Gastroesophageal sphincter (tissue), 4 donors: ENCODE results near the gene IL17RB. TPM values are rescaled to one million over a fixed set of nuclear protein-coding genes. Genes with fewer than 3 reads are reported as not detected.
A peak's percentile ranks its signal among the peaks of the same experiment; 100 is the strongest.

Experiments
- ATAC-seq: fragments of 150-250 bp; one replicate; pipeline ENCODE4 v1.9.1; 2016; ENCODE audit warnings: mild to moderate bottlenecking, moderate library complexity
- H3K27ac ChIP-seq, 4 donors: fragments of 200-600 bp; sonication (generic) in 3 of 4; 1 replicate in 3 of 4; 2 replicates in 1 of 4; pipeline ENCODE4 v1.5.1; 2016 to 2019
- H3K27me3 ChIP-seq: fragments of 200-600 bp; sonication (generic); one replicate; pipeline ENCODE4 v1.5.1; 2019
- H3K36me3 ChIP-seq, 2 donors: fragments of 200-600 bp; sonication (generic); one replicate each; pipeline ENCODE4 v1.5.1; 2019; ENCODE audit warnings: control low read depth in 1 of 2
- H3K4me1 ChIP-seq, 3 donors: fragments of 200-600 bp; sonication (generic); 1 replicate in 2 of 3; 2 replicates in 1 of 3; pipeline ENCODE4 v1.5.1; 2016 to 2019; ENCODE audit warnings: control low read depth in 2 of 3
- H3K4me3 ChIP-seq, 2 donors: fragments of 200-600 bp; sonication (generic); one replicate each; pipeline ENCODE4 v1.5.1; 2019; ENCODE audit warnings: mild to moderate bottlenecking in 1 of 2, moderate library complexity in 1 of 2
- H3K9me3 ChIP-seq, 3 donors: fragments of 200-600 bp; sonication (generic); one replicate each; pipeline ENCODE4 v1.5.1; 2017 to 2019; ENCODE audit warnings: control low read depth in 2 of 3
- CTCF ChIP-seq, 4 experiments: fragments of 200-600 bp in 2 of 4; fragments of 450-650 bp in 2 of 4; sonication (generic) in 1 of 4; IDR thresholded peaks; one replicate each; pipeline ENCODE4 v1.5.1; 2017 to 2019; ENCODE audit warnings: antibody characterized with exemption in 4 of 4, mild to moderate bottlenecking in 2 of 4, moderate library complexity in 2 of 4
- EP300 ChIP-seq: sonication (generic); formaldehyde crosslinking; IDR thresholded peaks from one replicate; pipeline ENCODE4 v1.6.1; 2017; ENCODE audit warnings: antibody characterized with exemption, mild to moderate bottlenecking
- POLR2A ChIP-seq, 2 donors: fragments of 450-650 bp; IDR thresholded peaks; one replicate each; pipeline ENCODE4 v1.6.1; 2017; ENCODE audit warnings: antibody characterized with exemption in 2 of 2, mild to moderate bottlenecking in 2 of 2, moderate library complexity in 1 of 2
- POLR2AphosphoS5 ChIP-seq: sonication (generic); formaldehyde crosslinking; IDR thresholded peaks from one replicate; pipeline ENCODE4 v1.6.1; 2017; ENCODE audit warnings: antibody characterized with exemption
- WGBS, 2 donors: methylation state at CpG; one replicate each; pipeline ENCODE4 v1.1.5; 2018; ENCODE audit warnings: low coverage in 1 of 2; 5-methylcytosine and 5-hydroxymethylcytosine counted together
- total RNA-seq, 4 donors: library from RNA; depleted of rRNA; stranded (reverse); fragments of >200 nt; gene quantifications; one replicate each; pipeline ENCODE4 v1.1.0, GENCODE V29; 2016

The IL17RB gene
- total RNA-seq, 4 donors from 2014 or later = 0.19 to 1.1 (median 0.45) TPM

GRCh38 chr3:53880396-53881345, 34.3 kb downstream of the IL17RB start:
- Histone ChIP-seq H3K9me3 (no peaks in the 10 kb centered on the region), H3K4me1 (peaks cover 8 to 27% (median 9%) of the 10 kb centered on the region in 3 donors), H3K36me3 (peaks cover 5 to 69% of the 10 kb centered on the region in 2 donors), H3K27me3 (no peaks in the 10 kb centered on the region), H3K4me3 (peak overlapping the region; percentile 95 to 96), H3K27ac (peak overlapping the region in 1 of 4 donors; percentile 88)
- no peak for TF ChIP-seq CTCF (IDR thresholded peaks at IDR 0.05)
- no peak for TF ChIP-seq EP300
- TF ChIP-seq POLR2A (IDR thresholded peaks at IDR 0.05) = no peak
- TF ChIP-seq POLR2AphosphoS5 = no peak
- ATAC-seq = no peak
- WGBS, 2 donors = 44 to 53% methylated on average over 7 to 8 of the region's 10 CpGs

- H3K4me3 ChIP-seq = peak within 1 kb of the TSS; percentile 95 to 96
- peaks cover 8 to 27% (median 9%) of the 10 kb centered on the region in 3 donors for H3K4me1 ChIP-seq
- peak; percentile 98 for ATAC-seq
- H3K36me3 ChIP-seq = peaks cover under 1 to 69% of the 10 kb centered on the region in 2 donors
- 4 to 21% methylated on average over 3 to 21 of the region's 65 CpGs for WGBS, 2 donors
- TF ChIP-seq CTCF (IDR thresholded peaks at IDR 0.05) (peak in 3 of 4 experiments; percentile 20 to 41 (median 24)), POLR2A (IDR thresholded peaks at IDR 0.05) (peak; percentile 33 to 34), POLR2AphosphoS5 (peak; percentile 79), EP300 (no peak)
- H3K9me3 ChIP-seq = no peaks in the 10 kb centered on the region
- peak within 1 kb of the TSS; percentile 68 to 89 (median 88) for H3K27ac ChIP-seq
- H3K27me3 ChIP-seq = no peaks in the 10 kb centered on the region
Observed at GRCh38 chr3:53881691-53882593, 35.6 kb downstream of the IL17RB start, which contains the start of gene ACTR8. Gene ACTR8 (minus strand): TSS chr3:53882152. CDS start chr3:53882101, 51 bp downstream.

GRCh38 chr3:53883008-53883407, 36.6 kb downstream of the IL17RB start:
- TF ChIP-seq POLR2AphosphoS5 = no peak
- no peak for TF ChIP-seq POLR2A (IDR thresholded peaks at IDR 0.05)
- no peak for TF ChIP-seq EP300
- no peak for TF ChIP-seq CTCF (IDR thresholded peaks at IDR 0.05)
- no peak for ATAC-seq
- H3K4me3 ChIP-seq = no peak overlapping the region
- no peak overlapping the region for H3K27ac ChIP-seq
- 85 to 89% methylated on average over 4 of the region's 4 CpGs for WGBS, 2 donors
- no peaks in the 10 kb centered on the region for H3K9me3 ChIP-seq
- no peaks in the 10 kb centered on the region for H3K27me3 ChIP-seq
- peaks cover 8 to 27% (median 9%) of the 10 kb centered on the region in 3 donors for H3K4me1 ChIP-seq
- peaks cover 0 to 69% of the 10 kb centered on the region in 2 donors for H3K36me3 ChIP-seq

GRCh38 chr3:53884623-53885022, 38.3 kb downstream of the IL17RB start:
- Histone ChIP-seq H3K27ac (no peak overlapping the region), H3K36me3 (peaks cover 0 to 56% of the 10 kb centered on the region in 2 donors)
- WGBS, 2 donors = 86 to 98% methylated on average over 8 to 10 of the region's 11 CpGs

More at GRCh38 chr3:53884623-53885022, 38.3 kb downstream of the IL17RB start:
- TF ChIP-seq POLR2AphosphoS5 (no peak), POLR2A (IDR thresholded peaks at IDR 0.05) (no peak), EP300 (no peak), CTCF (IDR thresholded peaks at IDR 0.05) (no peak)
- Histone ChIP-seq H3K4me3 (no peak overlapping the region), H3K9me3 (no peaks in the 10 kb centered on the region), H3K4me1 (peaks cover 9 to 36% (median 9%) of the 10 kb centered on the region in 3 donors), H3K27me3 (no peaks in the 10 kb centered on the region)
- ATAC-seq = no peak
